HEK293 (cell line): ENCODE results near the gene KRTAP12-4.
A peak's percentile ranks its signal among the peaks of the same experiment; 100 is the strongest.

Experiments used
- CTCF ChIA-PET: fragments of 350-600 bp; formaldehyde crosslinking; extraction: SDS; loops from one replicate; lab custom pipeline; 2021; ENCODE audit warnings: antibody characterized with exemption; lab: Yijun Ruan, JAX
- POLR2A ChIA-PET: fragments of 300-600 bp; formaldehyde crosslinking; extraction: SDS; loops from one replicate; lab custom pipeline; 2020; ENCODE audit warnings: antibody characterized with exemption, inconsistent platforms; lab: Yijun Ruan, JAX
- H3K27ac ChIP-seq: fragments of 200-500 bp; sonication (Bioruptor generic); 2 replicates; pipeline ENCODE4 v1.5.1; 2014; ENCODE audit warnings: low read depth, low read length, control low read depth, inconsistent platforms; ENCODE audit errors: extremely low read depth
- H3K36me3 ChIP-seq, 2 experiments: fragments of 200-500 bp in 1 of 2; sonication (Bioruptor generic) in 1 of 2; 1 replicate in 1 of 2; 2 replicates in 1 of 2; pipeline ENCODE4 v1.5.1; 2014 to 2017; ENCODE audit warnings: inconsistent platforms in 2 of 2, low read length in 2 of 2; ENCODE audit not compliant: control insufficient read depth in 2 of 2, insufficient read depth in 1 of 2
- H3K4me1 ChIP-seq: fragments of 200-500 bp; sonication (Bioruptor generic); 2 replicates; pipeline ENCODE4 v1.5.1; 2014; ENCODE audit warnings: mild to moderate bottlenecking, low read length, inconsistent platforms; ENCODE audit not compliant: control insufficient read depth, insufficient read depth
- H3K4me3 ChIP-seq: 2 replicates; pipeline ENCODE4 v1.5.1; 2011; ENCODE audit warnings: low read depth, mild to moderate bottlenecking, control low read depth, low read length, moderate library complexity
- H3K9me3 ChIP-seq: fragments of 200-500 bp; sonication (Bioruptor generic); 2 replicates; pipeline ENCODE4 v1.5.1; 2014; ENCODE audit warnings: low read depth, low read length, inconsistent platforms; ENCODE audit not compliant: control insufficient read depth, insufficient read depth
- CTCF ChIP-seq: fragments of 450-650 bp; formaldehyde crosslinking; IDR thresholded peaks from 2 replicates; pipeline ENCODE4 v1.5.1; 2016; ENCODE audit warnings: missing biosample characterization, missing genetic modification characterization
- GLI2 ChIP-seq: fragments of 450-650 bp; formaldehyde crosslinking; IDR thresholded peaks from 2 replicates; pipeline ENCODE4; 2017; ENCODE audit warnings: missing biosample characterization, missing genetic modification characterization, low read depth, borderline replicate concordance
- HOXA7 ChIP-seq: sonication (generic); formaldehyde crosslinking; IDR thresholded peaks from 2 replicates; pipeline ENCODE4 v1.8.1; 2022; ENCODE audit warnings: missing genetic modification reagents, borderline replicate concordance
- HOXD13 ChIP-seq: sonication (generic); formaldehyde crosslinking; IDR thresholded peaks from 2 replicates; pipeline ENCODE4 v1.8.0; 2022; ENCODE audit warnings: missing genetic modification reagents, borderline replicate concordance
- KLF10 ChIP-seq: fragments of 450-650 bp; IDR thresholded peaks from 2 replicates; pipeline ENCODE4 v1.5.1; 2018; ENCODE audit warnings: missing biosample characterization, mild to moderate bottlenecking, missing genetic modification characterization
- MYNN ChIP-seq: fragments of 450-650 bp; formaldehyde crosslinking; IDR thresholded peaks from 2 replicates; pipeline ENCODE4 v1.5.1; 2016; ENCODE audit warnings: missing biosample characterization, missing genetic modification characterization, borderline replicate concordance
- RBAK ChIP-seq: fragments of 450-650 bp; formaldehyde crosslinking; IDR thresholded peaks from 2 replicates; pipeline ENCODE4 v1.5.1; 2016; ENCODE audit warnings: missing biosample characterization, missing genetic modification characterization
- REPIN1 ChIP-seq: fragments of 450-650 bp; formaldehyde crosslinking; IDR thresholded peaks from 2 replicates; pipeline ENCODE4 v1.5.1; 2017; ENCODE audit warnings: missing biosample characterization, missing genetic modification characterization, low read depth
- SETDB1 ChIP-seq: IDR thresholded peaks from one replicate; pipeline ENCODE4 v1.6.1; 2017; ENCODE audit warnings: mild to moderate bottlenecking, low read length, moderate library complexity, mixed read lengths; ENCODE audit not compliant: insufficient read length
- ZBTB20 ChIP-seq: fragments of 450-650 bp; formaldehyde crosslinking; IDR thresholded peaks from 2 replicates; pipeline ENCODE4 v1.5.1; 2016; ENCODE audit warnings: missing biosample characterization, missing genetic modification characterization
- ZBTB7A ChIP-seq: fragments of 450-650 bp; formaldehyde crosslinking; IDR thresholded peaks from 2 replicates; pipeline ENCODE4 v1.5.1; 2016; ENCODE audit warnings: low read depth, missing biosample characterization, missing genetic modification characterization
- ZNF274 ChIP-seq, 2 experiments: fragments of 200-500 bp in 1 of 2; fragments of 450-650 bp in 1 of 2; sonication (Bioruptor generic) in 1 of 2; formaldehyde crosslinking in 1 of 2; IDR thresholded peaks; 2 replicates each; pipeline versions ENCODE4 v1.5.1 to v1.6.1; 2014 to 2016; ENCODE audit warnings: borderline replicate concordance in 1 of 2, inconsistent platforms in 1 of 2, low read length in 1 of 2, missing biosample characterization in 1 of 2, missing genetic modification characterization in 1 of 2
- ZNF513 ChIP-seq: fragments of 450-650 bp; IDR thresholded peaks from 2 replicates; pipeline ENCODE4 v1.5.1; 2018; ENCODE audit warnings: missing biosample characterization, missing genetic modification characterization
- ZNF561 ChIP-seq: fragments of 450-650 bp; IDR thresholded peaks from 2 replicates; pipeline ENCODE4 v1.5.1; 2018; ENCODE audit warnings: missing biosample characterization, missing genetic modification characterization, borderline replicate concordance
- ZNF707 ChIP-seq: fragments of 450-650 bp; formaldehyde crosslinking; IDR thresholded peaks from 2 replicates; pipeline ENCODE4 v1.5.1; 2016; ENCODE audit warnings: missing biosample characterization, missing genetic modification characterization
- ZNF747 ChIP-seq: fragments of 450-650 bp; formaldehyde crosslinking; IDR thresholded peaks from 2 replicates; pipeline ENCODE4 v1.5.1; 2016; ENCODE audit warnings: missing biosample characterization, missing genetic modification characterization
- ZNF791 ChIP-seq: fragments of 450-650 bp; formaldehyde crosslinking; IDR thresholded peaks from 2 replicates; pipeline ENCODE4 v1.5.1; 2016; ENCODE audit warnings: missing biosample characterization, missing genetic modification characterization
- TF ChIP-seq, protein P1 (sequence below): fragments of 450-650 bp; formaldehyde crosslinking; IDR thresholded peaks from 2 replicates; pipeline ENCODE4 v1.5.1; 2017; ENCODE audit warnings: missing biosample characterization, missing genetic modification characterization
- TF ChIP-seq, protein P2 (sequence below): fragments of 450-650 bp; formaldehyde crosslinking; IDR thresholded peaks from 2 replicates; pipeline ENCODE4 v1.5.1; 2017; ENCODE audit warnings: missing biosample characterization, missing genetic modification characterization

KRTAP12-4 gene

DNA sequence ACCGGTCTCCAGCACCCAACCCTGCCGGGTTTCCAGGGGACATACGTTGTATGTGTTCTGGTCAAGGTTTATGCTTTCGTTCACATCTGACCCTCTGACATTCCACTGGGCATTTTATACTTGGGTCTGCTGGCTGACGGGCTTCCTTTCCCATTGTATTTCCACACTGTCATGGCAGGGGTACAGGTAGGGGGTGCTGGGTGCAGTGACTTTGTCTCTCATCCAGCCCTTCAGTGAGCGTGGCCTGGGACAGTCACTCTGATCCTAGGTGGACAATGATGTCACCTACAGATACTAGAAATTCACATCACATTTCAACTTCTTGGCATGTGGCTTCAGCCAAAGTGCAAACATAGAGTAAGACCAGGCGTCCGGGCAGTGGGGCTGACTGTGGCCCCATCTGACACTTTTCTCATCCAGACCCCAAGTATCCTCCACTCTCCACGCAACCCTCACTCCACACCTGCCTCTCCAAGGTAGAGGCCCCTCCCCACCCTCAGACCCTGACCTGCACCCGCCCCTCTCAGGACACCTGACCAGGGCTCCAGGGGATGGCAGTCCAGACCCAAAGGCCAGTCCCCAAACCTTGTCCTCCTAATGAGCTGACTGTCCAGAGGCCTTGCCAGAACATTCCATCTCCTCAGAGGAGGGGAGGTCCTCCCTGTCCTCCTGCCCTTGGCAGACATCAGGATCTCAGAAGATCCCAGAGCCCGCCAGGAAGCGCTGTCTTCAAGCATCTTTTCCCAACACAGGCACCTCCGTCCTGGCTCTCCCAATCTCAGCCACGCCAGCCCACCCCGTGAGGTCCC, 18.0 kb downstream of the KRTAP12-4 start:
- no peaks in the 10 kb centered on the region for H3K9me3 ChIP-seq
- POLR2A ChIA-PET, result no interaction called here

GRCh38 chr21:44632067-44632466, 22.4 kb downstream of the KRTAP12-4 start:
- CTCF ChIA-PET, result no interaction called here
- no peak for TF ChIP-seq ZNF274 (IDR thresholded peaks at IDR 0.05; ENCODE audit: low read length)
- no peak for TF ChIP-seq ZNF274 (tag by site-specific recombination; IDR thresholded peaks at IDR 0.05; ENCODE audit: borderline replicate concordance)
- peak; percentile 73 for TF ChIP-seq SETDB1
- H3K36me3 ChIP-seq, result no peaks in the 10 kb centered on the region
- H3K4me1 ChIP-seq, result no peaks in the 10 kb centered on the region
- H3K4me3 ChIP-seq, result no peak overlapping the region
- H3K27ac ChIP-seq, result no peak overlapping the region
- no peaks in the 10 kb centered on the region for H3K9me3 ChIP-seq
- POLR2A ChIA-PET, result no interaction called here

More for the DNA sequence above, 18.0 kb downstream of the KRTAP12-4 start:
- Histone ChIP-seq H3K4me3 (no peak overlapping the region), H3K4me1 (no peaks in the 10 kb centered on the region), H3K36me3 (no peaks in the 10 kb centered on the region), H3K27ac (no peak overlapping the region)
- TF ChIP-seq ZNF747 (tag by site-specific recombination) (no peak), ZNF791 (tag by site-specific recombination) (no peak), RBAK (no peak), ZNF513 (tag by site-specific recombination) (no peak), ZNF561 (tag by site-specific recombination) (no peak), CTCF (tag by site-specific recombination) (no peak), MYNN (tag by site-specific recombination) (no peak), GLI2 (no peak), KLF10 (tag by site-specific recombination) (no peak), ZNF707 (tag by site-specific recombination) (no peak), REPIN1 (tag by site-specific recombination) (no peak), ZBTB20 (tag by site-specific recombination) (no peak), HOXA7 (CRISPR knock-in tag) (no peak), HOXD13 (CRISPR knock-in tag) (no peak), ZBTB7A (tag by site-specific recombination) (no peak)
- TF ChIP-seq, protein P1, sequence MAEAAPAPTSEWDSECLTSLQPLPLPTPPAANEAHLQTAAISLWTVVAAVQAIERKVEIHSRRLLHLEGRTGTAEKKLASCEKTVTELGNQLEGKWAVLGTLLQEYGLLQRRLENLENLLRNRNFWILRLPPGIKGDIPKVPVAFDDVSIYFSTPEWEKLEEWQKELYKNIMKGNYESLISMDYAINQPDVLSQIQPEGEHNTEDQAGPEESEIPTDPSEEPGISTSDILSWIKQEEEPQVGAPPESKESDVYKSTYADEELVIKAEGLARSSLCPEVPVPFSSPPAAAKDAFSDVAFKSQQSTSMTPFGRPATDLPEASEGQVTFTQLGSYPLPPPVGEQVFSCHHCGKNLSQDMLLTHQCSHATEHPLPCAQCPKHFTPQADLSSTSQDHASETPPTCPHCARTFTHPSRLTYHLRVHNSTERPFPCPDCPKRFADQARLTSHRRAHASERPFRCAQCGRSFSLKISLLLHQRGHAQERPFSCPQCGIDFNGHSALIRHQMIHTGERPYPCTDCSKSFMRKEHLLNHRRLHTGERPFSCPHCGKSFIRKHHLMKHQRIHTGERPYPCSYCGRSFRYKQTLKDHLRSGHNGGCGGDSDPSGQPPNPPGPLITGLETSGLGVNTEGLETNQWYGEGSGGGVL, result no peak
- TF ChIP-seq, protein P2, sequence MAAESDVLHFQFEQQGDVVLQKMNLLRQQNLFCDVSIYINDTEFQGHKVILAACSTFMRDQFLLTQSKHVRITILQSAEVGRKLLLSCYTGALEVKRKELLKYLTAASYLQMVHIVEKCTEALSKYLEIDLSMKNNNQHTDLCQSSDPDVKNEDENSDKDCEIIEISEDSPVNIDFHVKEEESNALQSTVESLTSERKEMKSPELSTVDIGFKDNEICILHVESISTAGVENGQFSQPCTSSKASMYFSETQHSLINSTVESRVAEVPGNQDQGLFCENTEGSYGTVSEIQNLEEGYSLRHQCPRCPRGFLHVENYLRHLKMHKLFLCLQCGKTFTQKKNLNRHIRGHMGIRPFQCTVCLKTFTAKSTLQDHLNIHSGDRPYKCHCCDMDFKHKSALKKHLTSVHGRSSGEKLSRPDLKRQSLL (tag by site-specific recombination), result no peak
- CTCF ChIA-PET, result interaction anchor here (0.6 kb wide), 1 partner anchor 1795 kb away, joined by 3 read pairs; no protein-coding TSS in a partner anchor
